Muscle layer of duodenum (tissue), 2 donors: ENCODE measurements around the gene QSOX2.
"Not testable (repeated sequence)": the region's sequence is repeated elsewhere in the genome, so short reads cannot be mapped to it uniquely, and the experiment has no call there.

ENCODE experiments used
- H3K27ac ChIP-seq: one replicate; pipeline ENCODE4 v1.7.0; 2013; ENCODE audit warnings: mild to moderate bottlenecking, low read length
- H3K27me3 ChIP-seq: one replicate; pipeline ENCODE4 v1.7.0; 2013; ENCODE audit warnings: low read depth, mild to moderate bottlenecking, control low read depth, low read length
- H3K36me3 ChIP-seq, 2 donors: one replicate each; pipeline ENCODE4 v1.7.0; 2013; ENCODE audit warnings: low read length in 2 of 2, control low read depth in 1 of 2, mild to moderate bottlenecking in 1 of 2; ENCODE audit not compliant: insufficient read depth in 2 of 2, control insufficient read depth in 1 of 2
- H3K4me1 ChIP-seq, 2 donors: one replicate each; pipeline ENCODE4 v1.7.0; 2013; ENCODE audit warnings: low read length in 2 of 2, mild to moderate bottlenecking in 2 of 2, control low read depth in 1 of 2, moderate library complexity in 1 of 2; ENCODE audit not compliant: insufficient read depth in 2 of 2, control insufficient read depth in 1 of 2
- H3K4me3 ChIP-seq, 2 donors: one replicate each; pipeline ENCODE4 v1.7.0; 2013; ENCODE audit warnings: low read length in 2 of 2, low read depth in 1 of 2, mild to moderate bottlenecking in 1 of 2
- H3K9me3 ChIP-seq, 2 donors: one replicate each; pipeline ENCODE4 v1.7.0; 2013; ENCODE audit warnings: low read length in 2 of 2, control low read depth in 1 of 2, mild to moderate bottlenecking in 1 of 2; ENCODE audit not compliant: control insufficient read depth in 1 of 2
- donor health status: healthy.

QSOX2 gene

GRCh38 chr9:136270173-136270705, 24.6 kb upstream of the QSOX2 start:
- Histone ChIP-seq H3K9me3 (no peaks in the 10 kb centered on the region), H3K36me3 (no peaks in the 10 kb centered on the region), H3K27ac (no peak overlapping the region), H3K4me3 (no peak overlapping the region), H3K27me3 (no peaks in the 10 kb centered on the region), H3K4me1 (peaks cover 0 to 14% of the 10 kb centered on the region in 2 donors)

DNA sequence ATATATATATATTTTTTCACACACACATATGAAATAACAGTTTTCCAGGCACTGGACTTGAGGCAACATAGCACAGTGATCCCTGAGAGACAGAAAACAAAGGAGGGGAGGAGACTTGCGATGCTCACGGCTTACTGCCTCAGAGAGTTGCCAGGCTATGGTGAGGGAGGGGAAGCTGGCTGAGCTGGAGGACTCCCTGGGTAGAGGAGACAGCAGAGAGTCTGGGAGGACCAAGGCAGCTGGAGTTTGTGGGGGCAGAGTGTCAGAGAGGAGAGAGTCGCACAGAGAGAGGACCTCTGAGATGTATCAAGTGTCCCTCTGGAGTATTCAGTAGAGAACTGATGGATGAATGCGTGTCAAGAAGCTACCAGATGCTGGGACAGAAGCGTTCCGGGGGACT, 23.1 kb upstream of the QSOX2 start:
- Histone ChIP-seq H3K4me3 (no peak overlapping the region), H3K27me3 (no peaks in the 10 kb centered on the region), H3K36me3 (no peaks in the 10 kb centered on the region), H3K4me1 (peaks cover 0 to 14% of the 10 kb centered on the region in 2 donors), H3K9me3 (no peaks in the 10 kb centered on the region), H3K27ac (no peak overlapping the region)

DNA sequence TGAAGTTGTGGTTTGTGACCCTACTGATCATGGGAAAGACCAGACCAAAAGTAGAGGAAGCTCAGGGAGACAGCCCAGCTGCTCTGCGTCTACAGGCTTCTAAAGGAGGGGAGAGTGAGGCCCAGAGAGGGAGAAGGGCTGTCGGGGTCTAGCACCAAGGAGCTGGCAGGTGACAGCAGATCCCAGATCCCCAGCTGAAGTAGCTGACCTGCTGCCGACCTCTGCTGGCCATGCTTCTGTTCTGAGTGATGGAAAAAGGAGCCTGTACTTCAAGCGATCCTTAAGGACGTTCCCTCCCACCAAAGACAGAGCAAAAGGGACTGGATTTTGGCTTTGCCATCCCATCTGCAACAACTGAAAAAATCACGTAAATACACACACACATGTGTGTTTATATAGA, 22.7 kb upstream of the QSOX2 start:
- no peaks in the 10 kb centered on the region for H3K27me3 ChIP-seq

GRCh38 chr9:136267261-136268111, 21.9 kb upstream of the QSOX2 start:
- peaks cover 0 to 14% of the 10 kb centered on the region in 2 donors for H3K4me1 ChIP-seq
- H3K27me3 ChIP-seq = no peaks in the 10 kb centered on the region
- peak overlapping the region; percentile 30 to 58 for H3K4me3 ChIP-seq
- no peaks in the 10 kb centered on the region for H3K9me3 ChIP-seq
- no peak overlapping the region for H3K27ac ChIP-seq
- H3K36me3 ChIP-seq = no peaks in the 10 kb centered on the region

More for the DNA sequence above, 22.7 kb upstream of the QSOX2 start:
- Histone ChIP-seq H3K36me3 (no peaks in the 10 kb centered on the region), H3K4me3 (no peak overlapping the region), H3K9me3 (no peaks in the 10 kb centered on the region), H3K27ac (no peak overlapping the region), H3K4me1 (peaks cover 0 to 14% of the 10 kb centered on the region in 2 donors)

- Histone ChIP-seq H3K4me1 (peaks cover 0 to 14% of the 10 kb centered on the region in 2 donors), H3K4me3 (peak overlapping the region in 1 of 2 donors; percentile 58)
- not testable (repeated sequence) for H3K36me3 ChIP-seq, H3K27ac ChIP-seq, H3K9me3 ChIP-seq, H3K27me3 ChIP-seq
Measured at GRCh38 chr9:136266641-136267040, 21.0 kb upstream of the QSOX2 start.

DNA sequence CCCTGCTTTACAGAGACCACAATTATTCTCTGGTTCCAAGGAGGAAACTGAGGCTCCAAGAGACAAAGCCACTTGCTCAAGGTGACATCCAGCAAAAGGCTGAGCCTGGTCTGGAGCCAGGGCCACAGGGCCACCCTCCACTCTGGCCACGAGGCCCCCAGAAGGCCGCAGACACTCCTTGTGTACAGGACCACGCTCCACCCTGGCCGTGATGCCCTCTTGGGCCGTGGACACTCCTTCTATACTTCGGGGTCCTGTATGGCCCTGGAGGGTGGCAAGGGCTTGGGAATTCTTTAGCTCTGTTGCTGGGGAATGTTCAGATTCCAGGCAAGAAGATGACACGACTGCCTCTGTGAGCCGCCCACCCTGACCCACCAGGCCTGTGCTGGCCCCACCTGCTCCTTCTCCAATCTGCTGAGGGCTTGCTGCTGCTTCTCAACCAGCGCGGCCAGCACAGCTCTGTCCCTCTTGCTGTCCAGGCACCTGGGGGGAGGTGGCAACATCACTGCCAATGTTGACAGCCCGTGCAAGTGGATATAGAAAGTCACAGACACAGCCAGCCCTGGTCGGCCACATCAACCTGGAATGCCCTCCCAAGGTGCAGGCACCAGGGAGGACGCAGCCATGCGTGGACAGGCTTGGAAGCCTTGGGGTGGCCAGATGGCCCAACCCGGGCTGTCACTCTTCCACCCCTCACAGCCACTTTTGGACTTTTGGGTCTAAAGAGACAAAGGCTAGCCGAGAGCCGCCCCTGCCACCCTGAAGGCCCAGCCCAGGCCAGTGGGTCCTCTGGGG, 20.1 kb upstream of the QSOX2 start:
- Histone ChIP-seq H3K36me3 (no peaks in the 10 kb centered on the region), H3K9me3 (no peaks in the 10 kb centered on the region), H3K27ac (no peak overlapping the region), H3K4me1 (peaks cover 0 to 14% of the 10 kb centered on the region in 2 donors), H3K4me3 (no peak overlapping the region), H3K27me3 (no peaks in the 10 kb centered on the region)

DNA sequence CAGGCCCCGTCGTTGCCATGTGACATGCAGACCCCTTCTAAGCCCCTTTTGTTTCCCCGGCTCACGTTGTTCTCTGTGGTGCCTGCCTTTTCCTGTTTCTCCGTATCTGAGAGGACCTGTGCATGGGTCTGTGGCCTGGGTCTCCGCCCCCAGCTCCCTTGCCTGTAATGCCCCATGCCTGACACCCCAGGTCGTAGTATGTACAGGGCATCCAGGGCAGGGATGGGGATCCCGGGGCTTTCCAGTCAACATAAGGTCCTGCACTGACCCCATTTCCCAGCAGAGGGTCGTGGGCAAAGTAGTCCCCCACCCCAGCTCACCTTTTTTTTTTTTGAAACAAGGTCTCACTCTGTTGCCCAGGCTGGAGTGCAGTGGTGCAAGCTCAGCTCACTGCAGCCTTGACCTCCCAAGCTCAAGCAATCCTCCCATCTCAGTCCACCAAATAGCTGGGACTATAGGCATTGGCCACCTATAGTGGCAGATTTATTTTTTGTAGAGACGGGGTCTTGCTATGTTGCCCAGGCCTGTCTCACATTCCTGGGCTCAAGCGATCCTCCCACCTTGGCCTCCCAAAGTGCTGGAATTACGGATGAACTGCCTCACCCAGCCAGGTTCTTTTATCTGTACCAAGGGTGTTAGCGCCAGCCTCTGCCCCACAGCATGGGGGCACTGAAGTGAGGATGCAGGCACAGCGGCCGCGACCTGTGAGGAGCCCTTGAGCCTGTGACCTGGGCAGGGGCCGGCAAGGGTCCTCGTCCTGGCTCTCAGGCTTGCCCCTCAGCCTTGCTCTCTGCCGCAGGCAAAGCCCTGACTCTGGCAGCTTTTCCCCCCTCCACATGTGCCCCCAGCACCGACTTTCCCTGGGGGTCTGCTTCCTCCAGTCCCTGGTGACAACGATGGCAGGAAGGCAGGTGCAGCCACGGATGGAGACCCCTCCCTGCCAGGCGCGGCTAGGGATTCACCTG, 19.1 kb upstream of the QSOX2 start:
- no peak overlapping the region for H3K4me3 ChIP-seq
- no peak overlapping the region for H3K27ac ChIP-seq
- no peaks in the 10 kb centered on the region for H3K27me3 ChIP-seq
- H3K4me1 ChIP-seq = peaks cover 0 to 14% of the 10 kb centered on the region in 2 donors
- no peaks in the 10 kb centered on the region for H3K9me3 ChIP-seq
- no peaks in the 10 kb centered on the region for H3K36me3 ChIP-seq

DNA sequence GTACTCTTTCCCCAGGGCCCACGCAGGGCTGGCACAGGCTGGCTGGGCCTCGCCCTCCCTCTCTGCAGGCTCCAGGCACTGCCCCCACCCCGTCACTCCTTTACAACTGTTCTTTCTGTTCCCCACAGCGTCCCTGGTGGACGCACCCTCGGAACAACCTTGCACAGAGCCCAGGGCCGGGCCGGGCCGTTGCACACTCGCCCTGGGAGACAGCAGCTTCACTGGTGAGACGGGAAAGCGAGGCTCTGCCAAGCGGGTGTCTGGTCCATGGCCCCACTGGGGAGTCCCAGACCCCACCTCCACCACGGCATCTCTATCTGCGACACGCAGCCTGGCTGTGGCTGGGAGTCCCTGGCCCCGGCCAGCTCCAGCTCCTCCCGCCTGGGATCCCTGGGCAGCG, 18.4 kb upstream of the QSOX2 start:
- Histone ChIP-seq H3K9me3 (no peaks in the 10 kb centered on the region), H3K36me3 (no peaks in the 10 kb centered on the region), H3K27ac (no peak overlapping the region), H3K4me1 (peaks cover 0 to 14% of the 10 kb centered on the region in 2 donors), H3K27me3 (no peaks in the 10 kb centered on the region), H3K4me3 (no peak overlapping the region)

DNA sequence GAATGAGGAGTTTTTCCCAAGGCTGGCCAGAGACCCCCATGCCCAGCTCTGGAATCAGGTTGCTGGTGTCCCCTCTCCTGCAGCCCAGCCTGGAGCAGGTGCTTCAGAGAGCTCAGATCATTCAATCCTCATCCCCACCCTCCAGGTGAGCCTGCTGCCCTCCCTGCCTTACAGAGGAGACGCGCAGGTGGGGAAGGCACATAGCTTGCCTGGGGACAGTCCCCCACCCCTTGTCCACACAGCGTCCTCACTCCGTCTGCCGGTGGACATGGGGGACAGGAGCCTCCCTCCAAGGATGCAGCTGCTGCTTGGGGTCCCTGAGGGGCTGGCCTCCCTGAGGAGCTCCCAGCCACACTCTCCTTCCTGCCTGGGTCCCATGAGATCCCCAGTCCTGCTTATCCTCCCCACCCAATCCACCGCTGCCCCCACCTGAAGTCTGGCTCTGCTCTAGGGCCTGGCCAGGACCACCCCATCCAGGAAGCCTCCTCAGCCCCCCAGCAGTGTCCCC, 17.1 kb upstream of the QSOX2 start:
- H3K36me3 ChIP-seq = no peaks in the 10 kb centered on the region
- no peaks in the 10 kb centered on the region for H3K9me3 ChIP-seq
- peaks cover 0 to 4% of the 10 kb centered on the region in 2 donors for H3K4me1 ChIP-seq
- no peaks in the 10 kb centered on the region for H3K27me3 ChIP-seq
- H3K4me3 ChIP-seq = no peak overlapping the region
- H3K27ac ChIP-seq = no peak overlapping the region

GRCh38 chr9:136261686-136262430, 16.2 kb upstream of the QSOX2 start:
- no peaks in the 10 kb centered on the region for H3K4me1 ChIP-seq
- H3K36me3 ChIP-seq = no peaks in the 10 kb centered on the region
- H3K27me3 ChIP-seq = no peaks in the 10 kb centered on the region
- no peak overlapping the region for H3K27ac ChIP-seq
- no peaks in the 10 kb centered on the region for H3K9me3 ChIP-seq
- no peak overlapping the region for H3K4me3 ChIP-seq
